Kidney (tissue), 14 donors: Measurements from ENCODE around the gene WWOX. TPM values are rescaled to one million over a fixed set of nuclear protein-coding genes. Genes with fewer than 3 reads are reported as not detected.

Experiments used
- DNase-seq, 5 donors: peaks; one replicate each; pipeline ENCODE4 v3.0.0-alpha.2; 2013 to 2020
- FAIRE-seq: peaks from 2 replicates; lab custom pipeline; 2012; peaks lifted over from hg19 to GRCh38; lab: Jason Lieb, UNC
- H3K27ac ChIP-seq, 2 donors: one replicate each; pipeline ENCODE4 v1.7.0; 2013; ENCODE audit warnings: low read depth in 2 of 2, low read length in 2 of 2, inconsistent platforms in 1 of 2
- H3K27me3 ChIP-seq: one replicate; pipeline ENCODE4 v1.7.1; 2013; ENCODE audit warnings: low read length, inconsistent platforms; ENCODE audit not compliant: control insufficient read depth, insufficient read depth
- H3K36me3 ChIP-seq, 3 donors: one replicate each; pipeline versions ENCODE4 v1.7.0 to v1.7.1; 2013; ENCODE audit warnings: low read length in 3 of 3, control low read depth in 1 of 3, inconsistent platforms in 1 of 3; ENCODE audit not compliant: insufficient read depth in 3 of 3, control insufficient read depth in 2 of 3
- H3K4me1 ChIP-seq, 3 donors: one replicate each; pipeline versions ENCODE4 v1.7.0 to v1.7.1; 2013; ENCODE audit warnings: low read length in 3 of 3, inconsistent platforms in 1 of 3, low read depth in 1 of 3; ENCODE audit not compliant: control insufficient read depth in 2 of 3, insufficient read depth in 2 of 3
- H3K4me3 ChIP-seq, 3 donors: one replicate each; pipeline versions ENCODE4 v1.7.0 to v1.8.1; 2013; ENCODE audit warnings: low read length in 3 of 3, control low read depth in 1 of 3, inconsistent platforms in 1 of 3
- H3K9ac ChIP-seq, 3 donors: one replicate each; pipeline versions ENCODE4 v1.7.0 to v1.7.1; 2013; ENCODE audit warnings: low read length in 3 of 3, control low read depth in 1 of 3, inconsistent platforms in 1 of 3
- H3K9me3 ChIP-seq, 3 donors: one replicate each; pipeline versions ENCODE4 v1.7.0 to v1.7.1; 2013; ENCODE audit warnings: low read length in 3 of 3, control low read depth in 1 of 3, inconsistent platforms in 1 of 3; ENCODE audit not compliant: control insufficient read depth in 2 of 3, insufficient read depth in 1 of 3
- CTCF ChIP-seq: IDR thresholded peaks from 3 replicates; pipeline ENCODE4 v1.5.1; 2012; ENCODE audit warnings: mild to moderate bottlenecking, moderate library complexity, borderline replicate concordance; ENCODE audit not compliant: insufficient read depth; ENCODE audit errors: extremely low read depth
- intact Hi-C: fragments of 100-400 bp; cut with DNase I; formaldehyde crosslinking; loops from one replicate; pipeline ENCODE4 v1.11.1; 2022
- polyA plus RNA-seq: library from polyadenylated mRNA; stranded (reverse); fragments of 350-450 nt; fragmentation: Illumina TruSeq; extraction: RNeasy Lipid Tissue Mini Kit (QIAGEN cat#74804); gene quantifications from one replicate; pipeline ENCODE4 v1.2.3, GENCODE V29; 2014; ENCODE audit warnings: low read depth, low replicate concordance; ENCODE audit not compliant: insufficient read depth
- total RNA-seq: library from RNA; stranded (reverse); fragmentation: NEBNext Ultra II Directional; extraction: Animal tissue kit (Norgen Biotek cat#: 25700); gene quantifications from one replicate; pipeline ENCODE4 v1.2.1, GENCODE V29; 2021
- donor health status: control.
- donor health status: control.
- donor health status: control.
- donor health status: control.
- donor health status: control.
- donor health status: DM: yes; HTN: yes; CAD: no.
- donor health status: Normal renal cell carcinoma (clear cell type).

WWOX gene
- total and polyA plus RNA-seq, 2 donors from 2014 or later = 22.5 to 30.3 TPM

- peaks cover 0 to 3% (median 0%) of the 10 kb centered on the region in 3 donors for H3K4me1 ChIP-seq
- FAIRE-seq (no peak), DNase-seq (peak in 4 of 5 donors; percentile 81 to 95 (median 89))
- TF ChIP-seq CTCF = no peak
- no peaks in the 10 kb centered on the region for H3K27me3 ChIP-seq
- no peak overlapping the region for H3K9ac ChIP-seq
- H3K36me3 ChIP-seq = no peaks in the 10 kb centered on the region
- intact Hi-C loops = no loop called here
- H3K9me3 ChIP-seq = no peaks in the 10 kb centered on the region
- H3K27ac ChIP-seq = no peak overlapping the region
- H3K4me3 ChIP-seq = no peak overlapping the region
Measured at GRCh38 chr16:78310990-78311561, 211.6 kb downstream of the WWOX start.

GRCh38 chr16:78311831-78312230, 212.4 kb downstream of the WWOX start:
- TF ChIP-seq CTCF = no peak
- Histone ChIP-seq H3K36me3 (no peaks in the 10 kb centered on the region), H3K9ac (no peak overlapping the region), H3K4me1 (peaks cover 0 to 3% (median 0%) of the 10 kb centered on the region in 3 donors), H3K9me3 (no peaks in the 10 kb centered on the region), H3K27me3 (no peaks in the 10 kb centered on the region), H3K4me3 (no peak overlapping the region), H3K27ac (no peak overlapping the region)
- FAIRE-seq = no peak
- no peak for DNase-seq
- intact Hi-C loops = no loop called here

GRCh38 chr16:78317564-78318240, 218.2 kb downstream of the WWOX start:
- no peak for FAIRE-seq
- DNase-seq = peak in 4 of 5 donors; percentile 60 to 85 (median 72)

More at GRCh38 chr16:78317564-78318240, 218.2 kb downstream of the WWOX start:
- Histone ChIP-seq H3K27me3 (no peaks in the 10 kb centered on the region), H3K9me3 (no peaks in the 10 kb centered on the region), H3K27ac (no peak overlapping the region), H3K36me3 (no peaks in the 10 kb centered on the region), H3K4me3 (peak overlapping the region in 2 of 3 donors; percentile 6 to 19), H3K4me1 (no peaks in the 10 kb centered on the region), H3K9ac (no peak overlapping the region)
- no peak for TF ChIP-seq CTCF
- intact Hi-C loops = no loop called here
